Hematopoietic multipotent progenitor cell treated with erythropoietin and hydrocortisone succinate and interleukin-3 and kit ligand, for 15 days (in vitro differentiated cells): ENCODE results near the gene ATXN8OS.
"Not testable (repeated sequence)": the region's sequence is repeated elsewhere in the genome, so short reads cannot be mapped to it uniquely, and the experiment has no call there.

ENCODE experiments used
- DNase-seq: peaks from one replicate; pipeline ENCODE4 v3.0.0-alpha.2; 2015; ENCODE audit warnings: low spot score

ATXN8OS gene

GRCh38 chr13:70107498-70108281 lies at the start of gene ATXN8OS:
Gene ATXN8OS, plus strand, starts transcription at chr13:70107826.
- no peak for DNase-seq

GRCh38 chr13:70080012-70080411 lies 27.6 kb upstream of the ATXN8OS start:
- no peak for DNase-seq

DNA sequence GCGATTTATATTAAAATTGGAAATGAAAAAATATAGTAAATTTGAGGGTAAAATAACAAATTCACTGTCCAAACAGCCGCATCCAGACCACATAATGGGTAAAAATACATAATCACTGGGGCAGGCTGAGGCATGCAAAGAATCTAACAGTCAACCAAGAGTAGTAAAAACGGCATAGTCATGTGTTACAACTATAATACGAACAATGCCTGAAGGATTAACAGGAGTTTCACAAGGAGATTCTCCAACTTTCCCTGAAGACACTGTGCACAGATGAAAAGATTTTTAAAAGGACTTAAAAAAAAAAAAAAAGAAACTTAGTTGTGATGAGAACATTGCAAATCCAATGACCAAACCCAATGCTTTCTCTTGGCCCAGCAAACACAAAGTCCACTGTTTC lies 20.4 kb upstream of the ATXN8OS start:
- no peak for DNase-seq

GRCh38 chr13:70088926-70089325 lies 18.7 kb upstream of the ATXN8OS start:
- DNase-seq, result no peak

DNA sequence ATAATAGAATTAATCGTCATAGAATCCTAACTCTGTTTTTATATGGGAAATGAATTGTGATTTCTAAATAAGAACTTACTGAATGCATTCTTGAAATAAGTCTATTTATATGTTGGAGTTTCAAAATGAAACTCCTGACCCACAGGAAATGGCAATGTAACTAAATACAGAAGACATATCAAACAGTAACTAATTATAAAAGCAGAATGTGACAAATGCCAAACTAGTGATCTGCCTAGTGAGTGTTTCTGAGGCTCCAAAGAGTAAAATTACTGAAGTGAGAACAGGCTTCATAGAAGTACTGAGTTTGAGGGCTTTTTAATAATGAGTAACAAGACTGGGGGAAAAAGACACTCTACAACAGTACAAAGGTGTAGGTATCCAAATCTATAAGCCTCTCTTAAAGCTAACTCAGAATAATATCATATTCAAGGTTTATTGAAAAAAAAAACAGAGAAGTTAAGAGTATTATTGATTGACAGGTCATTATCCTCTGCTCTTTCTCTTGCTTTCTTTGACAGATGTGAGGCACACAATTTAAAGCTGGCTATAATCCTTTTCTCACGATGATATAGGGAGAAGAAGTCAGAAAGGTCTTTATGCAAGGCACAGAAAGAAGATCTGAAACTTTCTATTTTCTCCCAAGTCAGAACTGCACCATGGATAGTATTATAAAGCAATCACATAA lies 17.4 kb upstream of the ATXN8OS start:
- no peak for DNase-seq

DNA sequence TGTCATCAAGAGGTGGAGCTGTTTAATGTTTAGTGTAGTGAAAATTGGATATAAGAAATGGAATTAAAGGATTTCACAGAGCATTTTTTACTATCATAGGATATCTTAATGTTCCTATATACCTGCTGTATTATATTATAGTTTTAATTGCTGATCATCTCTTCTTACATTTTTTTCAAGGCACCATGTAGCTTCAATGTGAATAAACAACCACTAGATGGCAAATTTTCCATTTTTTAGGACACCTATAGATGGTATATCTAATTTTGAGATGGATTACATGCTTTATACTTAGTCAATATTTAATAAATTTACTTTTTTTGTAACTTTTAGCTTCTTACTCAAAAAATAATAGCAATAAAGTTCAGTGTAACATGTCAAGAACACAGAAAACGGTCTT lies 9.0 kb upstream of the ATXN8OS start:
- DNase-seq, result no peak

DNA sequence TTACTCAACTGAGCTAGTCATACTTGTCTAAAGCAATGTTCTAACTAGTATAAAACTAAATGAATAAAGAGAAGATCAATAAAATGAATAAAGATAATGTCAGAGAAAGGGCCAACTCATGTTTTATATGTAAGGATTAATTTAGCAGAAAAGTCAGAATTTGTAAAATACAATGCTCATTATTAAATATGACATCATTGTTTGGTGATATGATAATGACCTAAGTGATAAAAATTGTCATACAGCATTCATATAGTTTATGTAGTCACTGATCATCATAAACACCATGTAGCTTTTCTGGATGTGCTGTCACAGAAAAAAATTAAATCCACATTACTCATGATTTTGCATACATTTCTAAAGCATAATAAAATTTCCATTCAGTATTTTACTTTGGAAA lies 3.1 kb upstream of the ATXN8OS start:
- no peak for DNase-seq

- no peak for DNase-seq
Observed at GRCh38 chr13:70107125-70107497, 515 bp upstream of the ATXN8OS start.

DNA sequence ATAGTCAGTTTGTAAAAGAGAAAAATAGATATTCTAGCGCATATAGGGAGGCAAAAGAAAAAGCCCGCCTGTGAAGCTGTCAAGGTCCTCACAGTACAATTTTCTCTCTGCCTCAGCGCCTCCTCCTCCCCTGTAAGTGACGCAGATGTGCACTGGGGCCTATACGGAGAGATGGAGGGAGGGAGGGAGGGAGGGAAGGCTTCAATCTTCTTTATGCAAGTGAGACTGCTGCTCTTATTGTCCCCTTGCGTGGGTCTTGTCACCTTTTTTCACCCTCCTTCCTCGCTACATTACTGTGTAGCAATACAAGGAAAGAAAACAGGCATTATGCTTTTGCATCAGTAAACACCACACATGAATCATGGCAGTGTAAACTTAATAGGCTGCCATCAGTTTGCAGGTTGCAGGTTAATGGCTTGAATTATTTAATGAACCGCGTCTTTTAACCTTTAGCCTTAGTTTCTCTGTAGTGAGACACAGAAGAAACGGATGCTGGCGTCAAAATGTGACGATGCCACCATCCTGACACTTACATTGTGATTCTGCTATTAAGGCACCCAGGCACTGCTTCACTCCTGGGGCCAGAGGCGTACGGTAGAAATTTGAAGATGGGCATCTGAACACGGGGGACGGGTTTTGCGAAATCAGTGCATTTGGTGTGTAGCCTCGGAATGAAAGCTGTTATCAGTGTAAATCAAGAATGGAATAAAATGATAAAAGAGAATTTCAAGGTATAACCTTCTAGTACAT lies 905 bp downstream of the ATXN8OS start, which contains the start of gene KLHL1:
KLHL1 (minus strand) TSS at position 97 of the 750 bp plus-strand sequence. CDS start 753 bp downstream, outside the sequence.
- DNase-seq, result no peak

GRCh38 chr13:70117338-70117905 lies 9.8 kb downstream of the ATXN8OS start:
- no peak for DNase-seq

- no peak for DNase-seq
Observed at GRCh38 chr13:70125693-70126092, 18.1 kb downstream of the ATXN8OS start.

- DNase-seq, result no peak
Observed at GRCh38 chr13:70128098-70128497, 20.5 kb downstream of the ATXN8OS start.

DNA sequence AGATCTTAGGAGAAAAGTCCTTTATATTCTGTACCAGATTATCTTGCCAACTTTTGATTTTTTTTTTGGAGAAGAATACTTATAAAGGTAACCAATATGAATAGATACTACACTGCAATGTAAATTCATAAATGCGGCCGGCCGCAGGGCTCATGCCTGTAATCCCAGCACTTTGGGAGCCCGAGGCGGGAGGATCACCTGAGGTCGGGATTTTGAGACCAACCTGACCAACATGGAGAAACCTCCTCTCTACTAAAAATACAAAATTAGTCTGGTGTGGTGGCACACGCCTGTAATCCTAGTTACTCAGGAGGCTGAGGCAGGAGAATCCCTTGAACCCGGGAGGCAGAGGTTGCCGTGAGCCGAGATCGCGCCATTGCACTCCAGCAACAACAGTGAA lies 35.0 kb downstream of the ATXN8OS start:
- not testable (repeated sequence) for DNase-seq

GRCh38 chr13:70162141-70162540 lies 54.5 kb downstream of the ATXN8OS start:
- no peak for DNase-seq

DNA sequence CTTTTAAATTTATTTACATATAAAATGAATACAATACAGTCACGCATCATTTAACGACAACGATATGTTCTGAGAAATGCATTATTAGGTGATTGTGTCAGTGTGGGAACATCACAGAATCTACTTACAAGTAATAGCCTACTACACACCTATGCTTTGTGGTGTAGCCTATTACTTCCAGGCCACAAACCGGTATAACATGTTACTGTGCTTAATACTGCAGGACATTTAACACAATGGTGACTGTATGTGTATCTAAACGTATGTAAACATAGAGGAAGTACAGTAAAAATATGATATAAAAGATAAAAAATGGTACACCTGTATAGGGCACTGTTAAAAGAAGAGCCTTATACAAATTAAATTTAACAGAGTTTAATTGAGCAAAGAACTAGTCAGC lies 63.1 kb downstream of the ATXN8OS start:
- no peak for DNase-seq

DNA sequence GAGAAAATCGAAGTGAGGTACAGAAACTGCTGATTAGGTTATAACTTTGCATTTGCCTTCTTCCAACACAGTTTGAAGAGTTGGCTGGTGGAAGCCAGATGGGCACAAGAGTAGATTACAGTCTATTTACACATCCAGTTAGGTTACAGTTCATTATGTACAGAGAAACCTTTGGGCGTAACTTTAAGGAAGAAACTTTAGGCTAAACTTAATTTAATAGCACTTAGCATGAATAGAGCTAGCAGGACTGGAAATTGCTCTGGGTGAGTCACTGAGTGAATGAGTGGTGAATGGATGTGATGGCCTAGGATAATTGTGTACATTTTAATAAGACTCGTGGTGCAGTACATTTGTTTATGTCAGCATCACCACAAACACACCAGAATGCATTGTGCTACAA lies 63.5 kb downstream of the ATXN8OS start:
- DNase-seq, result no peak

DNA sequence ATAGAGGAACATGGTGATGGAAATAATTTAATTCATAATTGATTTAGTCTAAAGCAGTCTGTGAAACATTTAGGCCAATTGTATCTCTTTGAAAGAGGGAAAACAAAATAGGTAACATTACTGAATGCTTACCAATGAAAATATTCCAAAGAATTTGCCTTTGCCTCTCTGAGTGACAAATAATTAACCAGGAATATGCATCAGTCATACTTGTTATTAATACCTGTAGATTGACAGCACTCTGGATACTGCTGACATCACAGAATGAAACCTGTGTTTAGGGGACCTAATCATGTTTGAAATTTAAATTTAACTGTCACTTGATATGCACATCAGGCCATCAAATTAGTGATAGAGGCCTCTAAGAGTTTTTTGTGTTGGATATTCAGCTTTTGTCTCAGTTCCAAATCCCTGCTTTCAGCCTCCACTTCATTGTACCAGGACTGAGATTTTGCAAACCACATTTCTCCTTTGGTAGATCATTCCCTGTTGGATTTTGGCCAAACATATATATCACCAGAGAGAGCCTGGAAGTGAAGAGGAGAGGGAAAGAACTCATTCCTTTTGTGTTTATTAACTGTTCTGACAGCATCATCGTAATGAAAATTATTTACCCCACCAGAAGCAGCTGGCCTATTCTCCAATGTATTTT lies 65.4 kb downstream of the ATXN8OS start:
- DNase-seq, result no peak

DNA sequence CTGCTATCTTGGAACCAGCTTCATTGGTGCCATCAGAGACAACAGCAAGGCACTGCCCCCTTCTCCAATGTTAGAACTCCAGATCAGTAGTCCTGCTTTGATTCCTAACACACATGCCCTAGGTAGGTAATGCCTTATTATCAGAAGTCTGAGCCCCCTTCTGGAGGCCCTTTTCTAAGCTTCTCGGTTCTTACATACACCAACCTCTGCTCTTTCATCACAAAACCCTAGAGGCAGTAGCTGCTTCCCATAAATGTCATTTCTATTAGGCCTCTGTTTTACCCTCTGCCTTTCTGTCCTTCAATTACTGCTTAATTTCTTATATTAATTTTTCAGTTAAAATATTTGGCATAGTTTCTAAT lies 66.0 kb downstream of the ATXN8OS start:
- DNase-seq, result no peak

GRCh38 chr13:70178346-70178745 lies 70.7 kb downstream of the ATXN8OS start:
- DNase-seq, result no peak
